Activated CD8-positive, alpha-beta memory T cell treated with anti-CD3 and anti-CD28 coated beads, Interleukin-2, amount 10 ng/mL, durations not matched to agents 7 days and 5 days (primary cell): Measurements from ENCODE around the gene LRRD1. TPM values are rescaled to one million over a fixed set of nuclear protein-coding genes. Genes with fewer than 3 reads are reported as not detected.

Experiments used
- microRNA-seq: library from miRNA; unstranded; fragments of <30 nt; microRNA quantifications from one replicate; pipeline ENCODE4 v1.2.0, GENCODE V29; 2022
- total RNA-seq, 2 experiments: library from RNA; stranded (reverse); gene quantifications; one replicate each; pipeline ENCODE4 v1.2.3, GENCODE V29; 2021

Gene LRRD1
- total RNA-seq, 2 experiments from 2014 or later: not detected

Small RNA genes within 50 kb of the gene (microRNA-seq; reads per million reads assigned to microRNA genes)
- gene MIR1285-1: not detected

Other genes with a start within 250 kb of the LRRD1 start
- gene AKAP9, start 238.3 kb downstream of the LRRD1 start, total RNA-seq: 10 to 100 TPM; 35.1 to 38.4 TPM
- 10 to 100 TPM; 40.7 to 68.2 TPM for gene CYP51A1, start 44.7 kb downstream of the LRRD1 start, total RNA-seq
- gene KRIT1, start 66.8 kb upstream of the LRRD1 start, total RNA-seq: 10 to 100 TPM; 45.4 to 46.4 TPM
- gene ANKIB1, start 66.8 kb upstream of the LRRD1 start, total RNA-seq: 10 to 100 TPM; 55.2 to 73.3 TPM